Psoas muscle (tissue), 8 donors: ENCODE measurements around the gene FOXN3. TPM values are rescaled to one million over a fixed set of nuclear protein-coding genes. Genes with fewer than 3 reads are reported as not detected.
A peak's percentile ranks its signal among the peaks of the same experiment; 100 is the strongest.

Experiments
- ATAC-seq, 4 donors: fragments of 200-7000 bp; cut with Tn5 transposase; one replicate each; pipeline ENCODE4 v1.9.1; 2020; ENCODE audit warnings: moderate library complexity in 3 of 4, mild to moderate bottlenecking in 2 of 4
- DNase-seq, 2 donors: peaks; one replicate each; pipeline ENCODE4 v3.0.0-alpha.2; 2020
- H3K27ac ChIP-seq: fragments of 200-600 bp; one replicate; pipeline ENCODE4 v1.8.0; 2022
- H3K27me3 ChIP-seq, 3 donors: fragments of 200-600 bp in 1 of 3; one replicate each; pipeline versions ENCODE4 v1.6.1 to v1.8.0; 2013 to 2022; ENCODE audit warnings: low read length in 2 of 3, mild to moderate bottlenecking in 2 of 3, moderate library complexity in 1 of 3; ENCODE audit not compliant: insufficient read depth in 3 of 3
- H3K36me3 ChIP-seq, 2 donors: fragments of 200-600 bp in 1 of 2; one replicate each; pipeline versions ENCODE4 v1.6.1 to v1.8.0; 2013 to 2022; ENCODE audit warnings: low read depth in 1 of 2, mild to moderate bottlenecking in 1 of 2, moderate library complexity in 1 of 2; ENCODE audit not compliant: insufficient read depth in 1 of 2
- H3K4me1 ChIP-seq: fragments of 200-600 bp; one replicate; pipeline ENCODE4 v1.8.0; 2022
- H3K4me3 ChIP-seq: fragments of 200-600 bp; one replicate; pipeline ENCODE4 v1.8.0; 2022; ENCODE audit warnings: mild to moderate bottlenecking
- H3K9me3 ChIP-seq: fragments of 200-600 bp; one replicate; pipeline ENCODE4 v1.8.0; 2022
- WGBS, 3 donors: extraction: QIAGEN DNeasy Blood & Tissue Kit; methylation state at CpG; one replicate each; pipeline versions ENCODE4 v1.1.6 to v1.1.7; 2013; 5-methylcytosine and 5-hydroxymethylcytosine counted together
- intact Hi-C, 2 donors: fragments of 100-400 bp; cut with DNase I; formaldehyde crosslinking; loops; one replicate each; pipeline versions ENCODE4 v1.11.0 to v1.14.2; 2022
- polyA plus RNA-seq, 3 donors: library from polyadenylated mRNA; stranded (reverse); fragments of 200-250 nt; gene quantifications; one replicate each; pipeline ENCODE4 v1.2.3, GENCODE V29; 2013
- total RNA-seq, 4 donors: library from RNA; stranded (reverse); fragmentation: NEBNext Ultra II Directional in 2 of 4; extraction: Animal tissue kit (Norgen Biotek cat#: 25700) in 2 of 4; gene quantifications; one replicate each; pipeline versions ENCODE4 v1.2.1 to v1.2.4, GENCODE V29; 2021 to 2023
- TF ChIP-seq, protein P1 (sequence below): fragments of 200-600 bp; IDR thresholded peaks from one replicate; pipeline ENCODE4 v1.8.0; 2022; ENCODE audit warnings: antibody characterized with exemption
- donor health status: healthy with polysubstance abuse.
- donor health status: DM: no; HTN: no; CAD: no; lungs with moderate emphysema.
- donor health status: Bipolar disorder and iron deficiency.
- donor health status: healthy.
- donor health status: DM: yes; HTN: yes; CAD: no.
- donor health status: DM: no; HTN: no; CAD: no.
- donor health status: DM: no; HTN: no; CAD: no.
- donor health status: DM: yes; HTN: yes; CAD: no.

FOXN3 gene
- total and polyA plus RNA-seq, 7 donors = 10.1 to 123 (median 73.6) TPM

DNA sequence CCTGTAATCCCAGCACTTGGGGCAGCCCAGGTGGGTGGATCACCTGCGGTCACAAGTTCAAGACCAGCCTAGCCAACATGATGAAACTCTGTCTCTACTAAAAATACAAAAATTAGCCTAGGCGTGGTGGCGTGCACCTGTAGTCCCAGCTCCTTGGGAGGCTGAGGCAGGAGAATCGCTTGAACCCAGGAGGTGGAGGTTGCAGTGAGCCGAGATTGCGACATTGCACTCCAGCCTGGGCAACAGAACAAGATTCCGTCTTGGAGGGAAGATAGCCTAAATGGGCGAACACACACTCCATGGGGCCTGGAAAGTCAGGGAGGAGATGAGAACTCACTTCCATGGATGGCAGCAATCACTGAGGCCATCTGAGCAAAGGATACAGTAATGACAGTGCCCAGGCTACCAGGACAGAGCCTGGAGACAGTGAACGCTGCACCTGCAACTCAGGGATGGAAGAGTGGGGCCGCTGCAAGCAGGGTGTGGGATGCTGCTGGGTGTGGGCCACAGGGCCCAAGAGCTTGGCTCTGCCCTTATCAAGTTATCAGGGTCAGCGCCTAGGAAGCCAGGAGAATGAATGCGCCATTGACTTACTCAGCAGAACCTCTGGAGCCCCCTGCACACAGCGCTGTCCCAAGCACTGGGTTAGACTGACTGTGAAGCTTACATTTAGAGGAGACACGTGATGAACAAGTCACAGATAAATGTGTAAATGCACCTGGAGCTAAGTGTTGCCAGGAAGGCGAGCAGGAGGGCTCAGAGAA is 28.9 kb downstream of the FOXN3 start:
- intact Hi-C loops = no loop called here
- Histone ChIP-seq H3K27me3 (no peaks in the 10 kb centered on the region), H3K4me1 (peaks cover 77% of the 10 kb centered on the region), H3K9me3 (no peaks in the 10 kb centered on the region), H3K4me3 (no peak overlapping the region), H3K36me3 (no peaks in the 10 kb centered on the region), H3K27ac (peak overlapping the region; percentile 58)
- ATAC-seq (no peak), DNase-seq (no peak)
- WGBS, 3 donors = 88 to 90% (median 89%) methylated on average over 15 of the region's 15 CpGs
- TF ChIP-seq, protein P1, sequence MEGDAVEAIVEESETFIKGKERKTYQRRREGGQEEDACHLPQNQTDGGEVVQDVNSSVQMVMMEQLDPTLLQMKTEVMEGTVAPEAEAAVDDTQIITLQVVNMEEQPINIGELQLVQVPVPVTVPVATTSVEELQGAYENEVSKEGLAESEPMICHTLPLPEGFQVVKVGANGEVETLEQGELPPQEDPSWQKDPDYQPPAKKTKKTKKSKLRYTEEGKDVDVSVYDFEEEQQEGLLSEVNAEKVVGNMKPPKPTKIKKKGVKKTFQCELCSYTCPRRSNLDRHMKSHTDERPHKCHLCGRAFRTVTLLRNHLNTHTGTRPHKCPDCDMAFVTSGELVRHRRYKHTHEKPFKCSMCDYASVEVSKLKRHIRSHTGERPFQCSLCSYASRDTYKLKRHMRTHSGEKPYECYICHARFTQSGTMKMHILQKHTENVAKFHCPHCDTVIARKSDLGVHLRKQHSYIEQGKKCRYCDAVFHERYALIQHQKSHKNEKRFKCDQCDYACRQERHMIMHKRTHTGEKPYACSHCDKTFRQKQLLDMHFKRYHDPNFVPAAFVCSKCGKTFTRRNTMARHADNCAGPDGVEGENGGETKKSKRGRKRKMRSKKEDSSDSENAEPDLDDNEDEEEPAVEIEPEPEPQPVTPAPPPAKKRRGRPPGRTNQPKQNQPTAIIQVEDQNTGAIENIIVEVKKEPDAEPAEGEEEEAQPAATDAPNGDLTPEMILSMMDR = no peak

DNA sequence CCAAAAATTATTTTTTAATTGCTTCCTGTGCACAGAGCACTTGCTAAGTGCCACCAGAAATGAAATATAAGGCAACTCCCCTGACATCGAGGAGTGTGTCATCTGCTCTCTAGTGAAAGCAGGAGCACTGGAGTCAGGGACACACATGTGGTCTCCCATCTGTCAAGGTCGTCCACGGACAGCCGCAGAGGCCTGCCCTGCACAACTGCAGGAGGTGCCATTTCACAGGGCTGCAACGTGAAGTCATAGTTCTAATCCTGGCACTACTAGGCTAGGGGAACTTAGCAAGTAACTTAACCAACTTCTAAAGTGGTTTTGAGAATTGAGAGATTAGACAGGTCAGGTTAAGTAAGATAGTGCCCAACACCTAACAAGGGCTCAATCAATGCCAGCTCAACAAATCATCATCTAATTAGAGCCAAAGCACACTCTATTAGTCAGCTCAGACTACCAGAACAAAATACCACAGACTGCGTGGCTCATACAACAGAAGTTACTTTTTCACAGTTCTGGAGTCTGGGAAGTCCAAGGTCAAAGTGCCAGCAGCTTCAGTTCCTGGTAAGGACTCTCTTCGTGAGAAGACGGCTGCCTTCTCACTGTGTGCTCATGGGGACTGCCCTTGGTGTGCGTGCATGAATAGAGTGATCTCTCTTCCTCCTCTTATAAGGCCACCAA is 30.7 kb downstream of the FOXN3 start:
- peak; percentile 89 to 95 (median 93) for ATAC-seq

DNA sequence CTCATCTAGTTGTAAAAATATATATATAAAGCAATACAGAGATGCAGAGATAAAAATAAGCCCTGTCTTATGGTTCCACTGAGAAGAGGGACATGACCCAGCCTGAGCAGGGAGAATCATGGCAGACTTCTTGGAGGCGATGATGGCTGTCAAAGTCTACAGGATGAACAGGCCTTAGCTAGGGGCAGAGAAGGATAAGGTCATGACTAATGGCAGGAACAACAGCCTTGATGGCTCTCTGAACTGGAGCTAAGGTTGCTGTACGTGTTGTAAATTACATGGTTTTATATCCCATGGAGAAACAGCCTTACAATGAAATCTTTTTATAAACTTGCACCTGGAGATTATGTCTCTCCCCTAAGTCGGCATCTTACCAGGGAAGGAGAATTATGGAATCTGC is 32.4 kb downstream of the FOXN3 start:
- H3K27me3 ChIP-seq = no peaks in the 10 kb centered on the region

More for the DNA sequence above, 30.7 kb downstream of the FOXN3 start:
- Histone ChIP-seq H3K27me3 (no peaks in the 10 kb centered on the region), H3K27ac (peak overlapping the region; percentile 83), H3K4me3 (peak overlapping the region; percentile 15), H3K36me3 (no peaks in the 10 kb centered on the region), H3K9me3 (no peaks in the 10 kb centered on the region), H3K4me1 (peaks cover 67% of the 10 kb centered on the region)
- TF ChIP-seq, protein P1 = no peak
- 20 to 32% (median 27%) methylated on average over 9 of the region's 9 CpGs for WGBS, 3 donors
- peak; percentile 55 to 80 for DNase-seq
- intact Hi-C loops = no loop called here

DNA sequence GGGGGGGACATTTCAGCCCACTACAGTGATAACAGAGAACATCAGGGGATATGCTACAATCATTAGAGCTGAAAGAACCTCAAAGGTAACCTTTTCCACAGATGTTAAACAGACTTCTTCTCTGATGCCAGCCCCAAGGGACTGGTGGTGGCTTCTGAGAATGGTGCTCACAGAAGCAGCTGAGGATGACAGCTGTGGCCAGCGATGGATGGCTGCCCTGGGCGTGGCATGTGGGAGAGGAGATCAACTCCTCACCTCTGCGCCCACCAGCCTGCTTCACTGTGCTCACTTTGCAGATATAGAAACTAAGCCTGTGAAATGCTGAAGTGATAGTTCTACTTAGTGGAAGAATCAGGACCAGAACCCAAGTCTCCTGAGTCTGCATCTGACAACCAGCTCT is 33.0 kb downstream of the FOXN3 start:
- H3K27ac ChIP-seq = no peak overlapping the region
- WGBS, 3 donors = 63 to 74% (median 73%) methylated on average over 3 of the region's 3 CpGs
- TF ChIP-seq, protein P1 = no peak

More for the DNA sequence above, 32.4 kb downstream of the FOXN3 start:
- Histone ChIP-seq H3K36me3 (no peaks in the 10 kb centered on the region), H3K9me3 (no peaks in the 10 kb centered on the region), H3K4me1 (peaks cover 53% of the 10 kb centered on the region), H3K4me3 (no peak overlapping the region), H3K27ac (no peak overlapping the region)
- DNase-seq = no peak
- no peak for ATAC-seq
- intact Hi-C loops = no loop called here
- TF ChIP-seq, protein P1 = no peak
- 70 to 90% (median 73%) methylated on average over 3 of the region's 3 CpGs for WGBS, 3 donors

More for the DNA sequence above, 33.0 kb downstream of the FOXN3 start:
- H3K4me1 ChIP-seq = peaks cover 53% of the 10 kb centered on the region
- DNase-seq (no peak), ATAC-seq (no peak)
- H3K9me3 ChIP-seq = no peaks in the 10 kb centered on the region
- H3K36me3 ChIP-seq = no peaks in the 10 kb centered on the region
- H3K4me3 ChIP-seq = no peak overlapping the region
- H3K27me3 ChIP-seq = no peaks in the 10 kb centered on the region
- intact Hi-C loops = no loop called here
